ENCODE results near the gene NRAP.

Gene NRAP

DNA sequence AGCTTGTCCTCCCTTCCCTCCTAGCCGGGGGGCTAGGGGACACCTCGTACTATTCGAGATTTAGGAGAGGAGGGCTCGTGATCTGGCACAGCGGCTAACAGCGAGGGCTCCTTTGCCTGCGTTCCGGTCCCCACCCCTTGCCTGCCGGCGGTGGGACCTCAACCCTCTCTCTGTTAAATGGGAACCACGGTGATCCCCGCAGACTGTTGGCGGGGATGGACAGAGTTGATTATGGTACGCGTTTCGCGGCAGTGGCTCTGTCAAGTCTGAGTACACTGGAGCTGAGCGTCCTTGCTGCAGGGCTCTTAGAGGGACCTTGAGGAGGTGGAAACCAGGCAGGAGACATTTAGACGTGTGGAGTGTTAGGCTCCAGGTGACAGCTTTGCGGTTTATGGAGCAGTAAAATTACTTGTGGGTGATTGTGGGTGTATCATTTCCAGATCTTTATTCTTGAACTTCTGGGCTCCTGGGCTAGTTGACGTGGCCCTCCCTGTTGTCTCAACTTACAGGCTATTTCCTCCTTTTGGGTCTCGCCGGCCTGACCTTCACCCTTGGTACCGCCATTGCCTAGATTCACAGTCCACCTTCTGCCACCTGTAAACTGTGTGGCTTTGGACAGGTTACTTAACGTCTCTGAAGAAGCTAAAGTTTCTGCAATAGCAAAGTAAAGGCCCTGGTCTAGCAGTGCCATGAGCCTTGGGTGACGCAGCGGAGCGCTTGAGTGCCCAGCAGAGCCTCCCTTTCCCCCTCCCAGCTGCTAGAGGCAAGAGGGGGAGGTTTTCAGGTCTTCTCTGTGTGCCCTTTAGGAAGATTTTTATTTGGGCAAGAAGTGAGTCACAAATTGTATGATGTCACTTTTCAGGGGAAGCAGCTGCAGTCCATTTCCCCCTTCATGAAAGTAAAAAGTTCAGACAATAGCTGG is 16.6 kb upstream of the NRAP start:
- no peak for TF ChIP-seq USF1 (IDR thresholded peaks at IDR 0.05)
- TF ChIP-seq MAX (IDR thresholded peaks at IDR 0.05), result no peak
- TF ChIP-seq TCF12 (IDR thresholded peaks at IDR 0.05; ENCODE audit: low read depth), result no peak
- TF ChIP-seq ZBTB7A (IDR thresholded peaks at IDR 0.05; ENCODE audit: low read depth), result no peak
- no peak for TF ChIP-seq REST (IDR thresholded peaks at IDR 0.05; ENCODE audit: low read depth)
- TF ChIP-seq CEBPB (IDR thresholded peaks at IDR 0.05), result no peak
- no peak for TF ChIP-seq TEAD4 (IDR thresholded peaks at IDR 0.05)
- no peak for TF ChIP-seq NFIC (IDR thresholded peaks at IDR 0.05)
- no peak for TF ChIP-seq FOXM1 (IDR thresholded peaks at IDR 0.05; ENCODE audit: borderline replicate concordance, low read depth)
- no peak for TF ChIP-seq EGR1 (IDR thresholded peaks at IDR 0.05)
- TF ChIP-seq YY1 (IDR thresholded peaks at IDR 0.05; ENCODE audit: low read depth), result no peak
- no peak for TF ChIP-seq CREB1 (IDR thresholded peaks at IDR 0.05; ENCODE audit: low read depth)
- TF ChIP-seq EP300 (IDR thresholded peaks at IDR 0.05; ENCODE audit: borderline replicate concordance), result no peak
- no peak for TF ChIP-seq TAF1 (IDR thresholded peaks at IDR 0.05; ENCODE audit: low read depth)
- no peak for TF ChIP-seq RAD21 (IDR thresholded peaks at IDR 0.05; ENCODE audit: low read depth)

DNA sequence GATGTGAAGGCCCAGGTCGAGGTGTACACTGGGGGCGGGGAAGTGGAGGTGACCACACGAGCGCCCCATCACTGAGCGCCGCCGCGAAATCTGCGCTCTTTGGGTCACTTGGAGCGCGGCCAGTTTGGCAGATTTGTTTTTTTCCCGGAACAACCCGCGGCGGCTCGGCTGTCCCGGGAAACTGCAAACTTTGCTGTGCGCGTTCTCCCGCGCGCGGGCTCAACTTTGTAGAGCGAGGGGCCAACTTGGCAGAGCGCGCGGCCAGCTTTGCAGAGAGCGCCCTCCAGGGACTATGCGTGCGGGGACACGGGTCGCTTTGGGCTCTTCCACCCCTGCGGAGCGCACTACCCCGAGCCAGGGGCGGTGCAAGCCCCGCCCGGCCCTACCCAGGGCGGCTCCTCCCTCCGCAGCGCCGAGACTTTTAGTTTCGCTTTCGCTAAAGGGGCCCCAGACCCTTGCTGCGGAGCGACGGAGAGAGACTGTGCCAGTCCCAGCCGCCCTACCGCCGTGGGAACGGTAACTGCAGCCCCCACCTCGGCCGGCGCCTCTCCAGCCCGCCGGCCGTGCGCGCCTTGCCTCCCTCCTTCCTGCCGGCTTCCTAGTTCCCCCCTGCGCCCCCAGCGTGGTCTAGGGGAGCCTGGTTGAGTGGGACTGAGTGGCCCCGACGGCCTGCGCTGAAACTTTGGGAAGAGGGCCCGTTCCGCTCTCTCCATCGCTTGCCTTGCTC is 15.8 kb upstream of the NRAP start, which contains the start of gene CASP7:
Gene CASP7, plus strand, starts transcription at position 450 of the 727 bp plus-strand sequence. CDS start 17,582 bp downstream, outside the sequence.
- TF ChIP-seq TEAD4 (IDR thresholded peaks at IDR 0.05), result no peak
- peak; percentile 58; the same call in 1 of the 2 replicates for TF ChIP-seq MAX (IDR thresholded peaks at IDR 0.05)
- TF ChIP-seq YY1 (IDR thresholded peaks at IDR 0.05; ENCODE audit: low read depth), result no peak; the same call in 1 of the 2 replicates
- no peak for TF ChIP-seq REST (IDR thresholded peaks at IDR 0.05; ENCODE audit: low read depth)
- TF ChIP-seq EGR1 (IDR thresholded peaks at IDR 0.05), result no peak
- no peak for TF ChIP-seq EP300 (IDR thresholded peaks at IDR 0.05; ENCODE audit: borderline replicate concordance)
- TF ChIP-seq NFIC (IDR thresholded peaks at IDR 0.05), result peak; percentile 80
- no peak for TF ChIP-seq CEBPB (IDR thresholded peaks at IDR 0.05)
- TF ChIP-seq FOXM1 (IDR thresholded peaks at IDR 0.05; ENCODE audit: borderline replicate concordance, low read depth), result no peak
- peak; percentile 26; the same call in 1 of the 2 replicates for TF ChIP-seq RAD21 (IDR thresholded peaks at IDR 0.05; ENCODE audit: low read depth)
- TF ChIP-seq USF1 (IDR thresholded peaks at IDR 0.05), result no peak
- peak; percentile 55; the same call in 1 of the 2 replicates for TF ChIP-seq ZBTB7A (IDR thresholded peaks at IDR 0.05; ENCODE audit: low read depth)
- TF ChIP-seq TCF12 (IDR thresholded peaks at IDR 0.05; ENCODE audit: low read depth), result peak; percentile 37; the same call in 1 of the 2 replicates
- no peak for TF ChIP-seq CREB1 (IDR thresholded peaks at IDR 0.05; ENCODE audit: low read depth)
- peak; percentile 47; the same call in 1 of the 2 replicates for TF ChIP-seq TAF1 (IDR thresholded peaks at IDR 0.05; ENCODE audit: low read depth)

DNA sequence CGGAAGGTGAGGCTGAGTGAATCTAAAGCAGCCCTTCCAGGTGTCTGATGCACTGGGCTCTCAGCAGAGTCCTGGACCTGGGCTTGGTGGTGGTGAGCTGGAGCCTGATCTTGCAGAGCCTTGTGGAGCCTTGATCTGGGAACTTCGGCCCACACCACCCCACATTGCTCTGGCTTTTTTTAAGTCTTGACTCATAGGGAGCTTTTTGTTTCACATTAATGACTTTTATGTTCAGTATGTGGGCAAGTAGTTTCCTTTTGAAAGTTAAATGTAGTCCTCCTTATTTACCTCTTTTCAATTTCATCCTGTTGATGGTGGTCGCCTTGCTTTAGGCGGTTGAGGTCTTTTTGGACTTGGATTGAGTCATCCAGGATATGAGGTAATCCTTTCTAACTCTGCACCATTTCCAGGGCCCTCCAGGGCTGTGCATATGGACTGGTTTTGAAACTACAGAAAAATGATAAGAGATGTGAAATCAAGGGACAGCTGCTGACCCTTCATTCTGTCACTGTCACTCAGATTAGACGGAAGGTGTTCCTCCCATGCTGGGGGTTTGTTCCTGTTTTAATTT is 2.9 kb upstream of the NRAP start:
- TF ChIP-seq ZBTB7A (IDR thresholded peaks at IDR 0.05; ENCODE audit: low read depth) (no peak), TEAD4 (IDR thresholded peaks at IDR 0.05) (no peak), USF1 (IDR thresholded peaks at IDR 0.05) (no peak), MAX (IDR thresholded peaks at IDR 0.05) (no peak), CREB1 (IDR thresholded peaks at IDR 0.05; ENCODE audit: low read depth) (no peak), RAD21 (IDR thresholded peaks at IDR 0.05; ENCODE audit: low read depth) (no peak), TCF12 (IDR thresholded peaks at IDR 0.05; ENCODE audit: low read depth) (no peak), NFIC (IDR thresholded peaks at IDR 0.05) (no peak), FOXM1 (IDR thresholded peaks at IDR 0.05; ENCODE audit: borderline replicate concordance, low read depth) (no peak), YY1 (IDR thresholded peaks at IDR 0.05; ENCODE audit: low read depth) (no peak), EP300 (IDR thresholded peaks at IDR 0.05; ENCODE audit: borderline replicate concordance) (no peak), TAF1 (IDR thresholded peaks at IDR 0.05; ENCODE audit: low read depth) (no peak), EGR1 (IDR thresholded peaks at IDR 0.05) (no peak), REST (IDR thresholded peaks at IDR 0.05; ENCODE audit: low read depth) (no peak), CEBPB (IDR thresholded peaks at IDR 0.05) (no peak)

All from Ishikawa (cell line).